Erythroblast (primary cell): ENCODE results near the gene OR4E2.

Source experiments
- DNase-seq, 2 experiments: peaks; one replicate each; lab custom pipeline; 2025; lab: John Stamatoyannopoulos, UW
- GATA1 ChIP-seq: IDR thresholded peaks from 2 replicates; pipeline ENCODE4 v1.6.1; 2011; ENCODE audit warnings: low read depth, mild to moderate bottlenecking, control low read depth, low read length, moderate library complexity
- POLR2A ChIP-seq: IDR thresholded peaks from 2 replicates; pipeline ENCODE4 v1.6.1; 2011; ENCODE audit warnings: mild to moderate bottlenecking, low read length

OR4E2 gene

DNA sequence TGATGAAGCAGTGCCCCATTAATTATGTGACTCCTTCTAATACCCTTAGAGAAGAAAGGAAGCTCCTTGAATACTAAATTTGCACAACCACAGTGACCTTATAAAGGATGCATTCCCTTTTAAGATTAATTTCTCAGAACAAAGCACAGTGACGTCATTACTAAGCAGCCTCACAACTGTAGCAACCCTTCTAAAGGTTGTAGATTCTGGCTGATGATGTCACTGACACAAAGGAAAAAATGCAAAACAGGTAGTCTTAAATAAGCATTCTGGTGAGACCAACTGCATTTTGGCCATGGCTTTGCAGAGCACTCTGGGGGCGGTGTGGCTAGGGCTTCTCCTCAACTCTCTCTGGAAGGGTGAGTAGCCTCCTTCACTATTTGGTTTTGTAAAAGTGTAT lies 58.4 kb downstream of the OR4E2 start:
- TF ChIP-seq POLR2A = no peak
- no peak for TF ChIP-seq GATA1
- DNase-seq = no peak

DNA sequence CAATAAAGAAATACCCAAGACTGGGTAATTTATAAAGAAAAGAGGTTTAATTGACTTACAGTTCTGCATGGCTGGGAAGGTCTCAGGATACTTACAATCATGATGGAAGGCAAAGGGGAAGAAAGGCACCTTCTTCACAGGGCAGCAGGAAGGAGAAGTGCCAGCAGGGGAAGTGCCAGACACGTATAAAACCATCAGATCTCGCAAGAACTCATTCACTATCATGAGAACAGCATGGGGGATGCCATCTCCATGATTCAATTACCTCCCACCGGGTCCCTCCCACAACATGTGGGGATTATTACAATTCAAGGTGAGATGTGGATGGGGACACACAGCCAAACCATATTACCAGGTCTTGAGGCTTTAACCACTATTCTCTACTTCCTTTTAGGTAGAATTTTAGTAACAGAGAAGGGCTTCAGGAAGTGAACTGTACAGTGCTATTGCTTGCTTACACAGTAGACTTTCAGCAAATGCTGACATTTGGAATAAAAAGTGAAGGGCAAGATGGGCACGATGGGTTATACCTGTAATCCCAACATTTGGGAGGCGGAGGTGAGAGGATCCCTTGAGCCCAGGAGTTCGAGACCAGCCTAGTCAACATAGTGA lies 60.8 kb downstream of the OR4E2 start:
- no peak for TF ChIP-seq POLR2A
- TF ChIP-seq GATA1 = no peak
- no peak for DNase-seq
